ENCODE measurements around the gene IGFBP5. TPM values are rescaled to one million over a fixed set of nuclear protein-coding genes. Genes with fewer than 3 reads are reported as not detected.
A peak's percentile ranks its signal among the peaks of the same experiment; 100 is the strongest.

Gene IGFBP5
- total RNA-seq, 1 donor from 2014 or later: 150 TPM

DNA sequence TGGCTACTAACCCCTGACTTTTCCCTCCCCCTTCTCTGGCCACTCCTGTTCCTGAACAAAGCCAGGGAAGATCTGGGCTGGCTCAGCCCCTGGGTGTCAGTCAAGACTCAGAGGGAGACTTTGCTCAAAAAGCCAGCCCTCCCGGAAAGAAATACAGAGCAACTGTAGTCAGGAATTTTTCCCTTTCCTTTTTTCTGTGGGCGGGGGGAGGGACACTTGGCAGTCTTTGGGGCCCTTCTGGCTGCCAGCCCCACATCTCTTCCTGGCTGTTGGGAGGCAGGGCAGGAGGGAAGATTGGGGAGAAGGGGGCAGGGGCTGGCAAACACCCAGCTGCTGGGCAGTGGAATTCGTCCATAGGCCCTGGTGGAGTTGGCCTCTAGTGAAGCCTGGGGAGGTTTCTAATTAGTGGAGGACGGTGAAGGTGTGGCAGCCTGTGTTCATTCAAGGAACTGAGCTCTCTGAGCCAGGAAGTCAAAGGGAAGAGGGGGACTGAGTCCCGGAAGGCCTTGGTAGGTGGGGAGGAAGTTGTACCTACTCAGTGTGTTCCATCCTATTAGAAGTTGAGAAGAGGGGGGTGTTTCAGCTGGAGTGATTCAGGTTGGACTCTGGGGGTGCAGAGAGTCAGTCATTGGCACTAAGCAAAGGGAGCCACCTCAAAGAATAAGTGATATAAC lies 51.2 kb downstream of the IGFBP5 start:
- no peak overlapping the region for H2AFZ ChIP-seq (replicated peaks)
- H3K4me2 ChIP-seq: peak overlapping the region; percentile 51
- H3K36me3 Mint-ChIP-seq: peaks cover 74% of the 10 kb centered on the region
- peaks cover 51% of the 10 kb centered on the region for H3K4me1 Mint-ChIP-seq
- peaks cover 3% of the 10 kb centered on the region for H3F3A ChIP-seq (ENCODE audit: low read depth)
- H3K9me3 Mint-ChIP-seq: no peaks in the 10 kb centered on the region
- no peak overlapping the region for H3K4me3 ChIP-seq
- peaks cover 28% of the 10 kb centered on the region for H3K4me1 ChIP-seq
- peaks cover 97% of the 10 kb centered on the region for H4K20me1 ChIP-seq (ENCODE audit: low read depth)
- peak; percentile 39 for DNase-seq (ENCODE audit: low spot score)
- peaks cover 99% of the 10 kb centered on the region for H3K79me2 ChIP-seq (ENCODE audit: low read depth)
- H3K4me3 Mint-ChIP-seq: peak overlapping the region; percentile 37
- TF ChIP-seq EZH2 (IDR thresholded peaks at IDR 0.05): no peak
- TF ChIP-seq, protein P1, sequence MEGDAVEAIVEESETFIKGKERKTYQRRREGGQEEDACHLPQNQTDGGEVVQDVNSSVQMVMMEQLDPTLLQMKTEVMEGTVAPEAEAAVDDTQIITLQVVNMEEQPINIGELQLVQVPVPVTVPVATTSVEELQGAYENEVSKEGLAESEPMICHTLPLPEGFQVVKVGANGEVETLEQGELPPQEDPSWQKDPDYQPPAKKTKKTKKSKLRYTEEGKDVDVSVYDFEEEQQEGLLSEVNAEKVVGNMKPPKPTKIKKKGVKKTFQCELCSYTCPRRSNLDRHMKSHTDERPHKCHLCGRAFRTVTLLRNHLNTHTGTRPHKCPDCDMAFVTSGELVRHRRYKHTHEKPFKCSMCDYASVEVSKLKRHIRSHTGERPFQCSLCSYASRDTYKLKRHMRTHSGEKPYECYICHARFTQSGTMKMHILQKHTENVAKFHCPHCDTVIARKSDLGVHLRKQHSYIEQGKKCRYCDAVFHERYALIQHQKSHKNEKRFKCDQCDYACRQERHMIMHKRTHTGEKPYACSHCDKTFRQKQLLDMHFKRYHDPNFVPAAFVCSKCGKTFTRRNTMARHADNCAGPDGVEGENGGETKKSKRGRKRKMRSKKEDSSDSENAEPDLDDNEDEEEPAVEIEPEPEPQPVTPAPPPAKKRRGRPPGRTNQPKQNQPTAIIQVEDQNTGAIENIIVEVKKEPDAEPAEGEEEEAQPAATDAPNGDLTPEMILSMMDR (IDR thresholded peaks at IDR 0.05): no peak
- no peak for TF ChIP-seq EZH2phosphoT487 (IDR thresholded peaks at IDR 0.05)
- H3K27me3 ChIP-seq: no peaks in the 10 kb centered on the region
- peaks cover 5% of the 10 kb centered on the region for H3K36me3 ChIP-seq
- no peak overlapping the region for H3K9ac ChIP-seq
- H3K27ac Mint-ChIP-seq: peak overlapping the region; percentile 70
- no peaks in the 10 kb centered on the region for H3K9me3 ChIP-seq (ENCODE audit: low read depth)
- H3K27me3 Mint-ChIP-seq (ENCODE audit: insufficient read depth, low read depth): peaks cover 5% of the 10 kb centered on the region
- no peak overlapping the region for H3K27ac ChIP-seq

DNA sequence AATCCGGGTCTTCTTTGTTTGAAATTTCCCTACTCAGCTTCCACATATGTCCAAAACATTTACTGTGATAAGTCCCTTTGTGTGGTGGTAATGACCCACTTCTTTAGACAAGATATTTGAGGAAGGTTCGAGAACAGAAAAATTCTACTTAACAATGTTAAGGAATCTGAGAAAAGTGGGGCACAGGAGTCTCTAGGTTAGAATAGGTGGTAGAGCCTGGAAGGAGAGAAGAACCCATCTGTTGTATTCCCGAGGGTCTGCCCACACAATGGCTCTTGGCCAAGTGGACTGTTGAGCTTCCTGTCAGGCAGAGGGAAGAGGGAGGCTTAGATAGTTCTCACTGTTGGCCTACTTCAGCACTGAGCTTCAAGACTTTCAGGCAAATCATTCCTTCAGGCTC lies 57.9 kb downstream of the IGFBP5 start:
- H3K27ac Mint-ChIP-seq: no peak overlapping the region
- H3F3A ChIP-seq (ENCODE audit: low read depth): peaks cover 27% of the 10 kb centered on the region
- peak overlapping the region; percentile 100 for H3K4me3 ChIP-seq
- H3K9me3 ChIP-seq (ENCODE audit: low read depth): no peaks in the 10 kb centered on the region
- no peak for DNase-seq (ENCODE audit: low spot score)
- H3K27me3 Mint-ChIP-seq (ENCODE audit: insufficient read depth, low read depth): peaks cover 8% of the 10 kb centered on the region
- H3K9ac ChIP-seq: no peak overlapping the region
- H2AFZ ChIP-seq (replicated peaks): no peak overlapping the region
- peaks cover 36% of the 10 kb centered on the region for H3K36me3 Mint-ChIP-seq
- H3K4me3 Mint-ChIP-seq: peak overlapping the region; percentile 100
- H3K4me1 ChIP-seq: peaks cover 8% of the 10 kb centered on the region
- no peak overlapping the region for H3K27ac ChIP-seq
- H3K4me1 Mint-ChIP-seq: peaks cover 30% of the 10 kb centered on the region
- H3K4me2 ChIP-seq: peak overlapping the region; percentile 95
- no peaks in the 10 kb centered on the region for H3K9me3 Mint-ChIP-seq
- peaks cover 3% of the 10 kb centered on the region for H3K27me3 ChIP-seq
- H3K36me3 ChIP-seq: no peaks in the 10 kb centered on the region
- H4K20me1 ChIP-seq (ENCODE audit: low read depth): peaks cover 84% of the 10 kb centered on the region
- H3K79me2 ChIP-seq (ENCODE audit: low read depth): peaks cover 88% of the 10 kb centered on the region
- TF ChIP-seq, protein P1 (IDR thresholded peaks at IDR 0.05): no peak
- TF ChIP-seq EZH2phosphoT487 (IDR thresholded peaks at IDR 0.05) (no peak), EZH2 (IDR thresholded peaks at IDR 0.05) (no peak)

DNA sequence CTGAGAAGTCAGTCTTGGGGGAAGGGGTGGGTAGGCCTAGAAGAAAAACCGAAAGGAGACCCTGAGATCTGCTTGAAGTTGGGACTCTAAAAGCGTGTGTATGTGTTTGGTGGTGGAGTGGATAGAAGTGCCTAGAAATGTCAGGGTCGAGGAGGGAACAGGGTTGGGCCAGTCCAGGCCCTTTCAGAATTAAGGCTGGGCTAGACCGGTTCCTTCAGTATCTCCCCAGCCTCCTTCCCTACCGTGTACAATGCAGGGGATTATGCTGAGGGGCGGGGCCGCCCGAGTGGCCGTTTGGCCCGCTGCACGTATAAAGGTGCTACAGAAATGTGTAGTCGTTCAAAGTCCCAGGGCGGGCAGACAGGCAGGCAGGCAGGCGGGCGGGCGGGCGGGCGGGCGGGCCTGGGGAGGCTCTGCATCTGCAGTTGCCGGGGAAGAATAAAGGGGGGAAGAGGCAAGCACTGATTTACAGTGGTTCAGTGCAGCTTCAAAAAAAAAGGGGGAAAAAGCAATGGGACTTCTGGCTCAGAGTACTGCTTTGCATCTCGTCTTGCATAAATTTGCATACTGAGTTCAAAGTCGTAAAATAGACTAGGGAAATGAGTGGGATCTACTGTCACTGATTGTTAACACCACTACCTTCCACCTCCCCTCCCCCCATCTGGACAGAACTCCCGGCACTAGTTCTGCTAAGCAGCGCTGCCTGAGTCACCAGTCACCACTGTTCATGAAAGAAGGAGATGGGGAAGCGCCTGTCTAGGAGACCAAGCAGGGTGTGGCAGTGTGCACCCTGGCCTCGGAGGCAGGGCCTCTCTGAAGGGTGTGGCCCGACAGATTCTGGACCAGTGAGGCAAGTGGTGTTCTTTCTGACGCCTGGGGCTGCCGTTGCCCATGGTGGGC lies 58.5 kb downstream of the IGFBP5 start:
- H3K9me3 Mint-ChIP-seq: no peaks in the 10 kb centered on the region
- Histone ChIP-seq H3K4me2 (peak overlapping the region; percentile 95), H3K9me3 (ENCODE audit: low read depth) (no peaks in the 10 kb centered on the region), H3K36me3 (no peaks in the 10 kb centered on the region), H3K27ac (peak overlapping the region; percentile 92), H3K79me2 (ENCODE audit: low read depth) (peaks cover 82% of the 10 kb centered on the region), H3K27me3 (peaks cover 10% of the 10 kb centered on the region), H4K20me1 (ENCODE audit: low read depth) (peaks cover 78% of the 10 kb centered on the region), H3K4me3 (peak overlapping the region; percentile 100), H2AFZ (replicated peaks) (no peak overlapping the region), H3K4me1 (peaks cover 14% of the 10 kb centered on the region), H3F3A (ENCODE audit: low read depth) (peaks cover 27% of the 10 kb centered on the region), H3K9ac (peak overlapping the region; percentile 44)
- peak overlapping the region; percentile 100 for H3K27ac Mint-ChIP-seq
- H3K36me3 Mint-ChIP-seq: peaks cover 35% of the 10 kb centered on the region
- peak; percentile 91 for DNase-seq (ENCODE audit: low spot score)
- H3K27me3 Mint-ChIP-seq (ENCODE audit: insufficient read depth, low read depth): peaks cover 10% of the 10 kb centered on the region
- H3K4me3 Mint-ChIP-seq: peak overlapping the region; percentile 100
- peaks cover 35% of the 10 kb centered on the region for H3K4me1 Mint-ChIP-seq
- TF ChIP-seq EZH2 (IDR thresholded peaks at IDR 0.05): no peak
- TF ChIP-seq, protein P1 (IDR thresholded peaks at IDR 0.05): no peak
- TF ChIP-seq EZH2phosphoT487 (IDR thresholded peaks at IDR 0.05): no peak
